ENCODE measurements around the gene BPIFB3.

BPIFB3 gene

DNA sequence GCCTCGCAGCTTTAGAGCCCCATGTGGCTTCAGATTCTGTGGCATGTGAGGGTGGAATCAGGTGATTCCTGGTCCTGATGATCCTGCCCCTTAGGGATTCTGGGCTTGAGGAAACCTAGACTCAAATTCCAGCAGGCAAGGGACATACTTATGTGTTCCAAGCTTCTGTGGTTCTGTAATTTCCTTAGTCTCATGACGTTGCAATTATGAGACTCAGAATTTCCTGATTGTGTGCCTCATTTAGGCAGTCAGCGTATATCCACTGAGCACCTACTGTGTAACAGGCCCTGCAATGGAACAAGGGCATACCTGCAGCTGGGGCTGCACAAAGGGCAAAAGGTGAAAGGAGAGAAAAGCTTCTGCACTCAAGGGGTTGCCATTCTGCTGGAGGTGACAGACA, 14.1 kb downstream of the BPIFB3 start:
- DNase-seq, result no peak

DNA sequence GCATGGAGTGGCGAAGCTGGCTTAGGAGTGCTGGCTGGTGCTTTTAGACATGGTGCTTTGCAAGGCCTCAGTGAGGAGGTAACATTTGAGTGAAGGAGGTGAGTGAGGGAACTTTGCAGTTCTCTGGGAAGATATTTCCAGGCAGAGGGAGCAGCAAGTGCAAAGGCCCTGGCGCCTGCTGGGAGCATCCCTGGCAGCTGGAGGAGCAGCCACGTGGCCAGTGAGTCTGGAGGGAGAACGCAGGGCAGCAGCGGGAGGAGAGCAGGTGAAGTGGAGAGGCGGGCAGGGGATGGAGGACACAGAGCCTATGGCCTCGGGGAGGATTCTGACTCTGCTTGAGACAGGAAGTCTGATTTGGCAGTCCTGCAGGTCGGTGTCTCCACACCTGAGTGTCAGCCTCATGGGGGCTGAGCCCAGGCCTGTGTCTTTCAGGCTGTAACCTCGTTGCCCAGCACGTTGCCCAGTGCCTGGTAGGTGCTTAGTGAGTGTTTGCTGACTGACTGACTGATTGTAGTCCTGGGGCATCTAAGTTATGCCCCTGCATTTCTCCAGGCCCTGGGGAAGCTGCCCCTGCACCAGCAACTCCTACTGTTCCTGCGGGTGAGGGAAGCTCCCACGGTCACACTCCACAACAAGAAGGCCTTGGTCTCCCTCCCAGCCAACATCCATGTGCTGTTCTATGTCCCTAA, 14.7 kb downstream of the BPIFB3 start:
- no peak for DNase-seq

DNA sequence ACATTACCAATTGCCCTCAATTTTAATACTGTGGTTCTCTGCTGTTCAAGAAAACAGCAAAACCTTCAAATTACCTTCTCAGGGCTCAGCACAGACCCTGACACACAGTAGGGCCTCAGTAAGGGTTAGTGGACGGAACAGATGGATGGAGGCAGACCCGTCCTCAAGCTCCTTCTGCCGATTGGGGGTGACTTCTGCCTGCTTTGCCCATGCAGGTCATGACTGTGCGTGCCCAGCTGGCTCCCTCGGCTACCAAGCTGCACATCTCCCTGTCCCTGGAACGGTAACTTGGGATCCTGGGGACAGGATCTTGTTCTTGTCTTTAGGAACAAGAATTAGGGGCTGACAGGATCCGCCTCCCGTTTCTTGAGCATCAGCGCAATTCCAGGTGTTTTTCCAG, 16.0 kb downstream of the BPIFB3 start:
- no peak for DNase-seq

DNA sequence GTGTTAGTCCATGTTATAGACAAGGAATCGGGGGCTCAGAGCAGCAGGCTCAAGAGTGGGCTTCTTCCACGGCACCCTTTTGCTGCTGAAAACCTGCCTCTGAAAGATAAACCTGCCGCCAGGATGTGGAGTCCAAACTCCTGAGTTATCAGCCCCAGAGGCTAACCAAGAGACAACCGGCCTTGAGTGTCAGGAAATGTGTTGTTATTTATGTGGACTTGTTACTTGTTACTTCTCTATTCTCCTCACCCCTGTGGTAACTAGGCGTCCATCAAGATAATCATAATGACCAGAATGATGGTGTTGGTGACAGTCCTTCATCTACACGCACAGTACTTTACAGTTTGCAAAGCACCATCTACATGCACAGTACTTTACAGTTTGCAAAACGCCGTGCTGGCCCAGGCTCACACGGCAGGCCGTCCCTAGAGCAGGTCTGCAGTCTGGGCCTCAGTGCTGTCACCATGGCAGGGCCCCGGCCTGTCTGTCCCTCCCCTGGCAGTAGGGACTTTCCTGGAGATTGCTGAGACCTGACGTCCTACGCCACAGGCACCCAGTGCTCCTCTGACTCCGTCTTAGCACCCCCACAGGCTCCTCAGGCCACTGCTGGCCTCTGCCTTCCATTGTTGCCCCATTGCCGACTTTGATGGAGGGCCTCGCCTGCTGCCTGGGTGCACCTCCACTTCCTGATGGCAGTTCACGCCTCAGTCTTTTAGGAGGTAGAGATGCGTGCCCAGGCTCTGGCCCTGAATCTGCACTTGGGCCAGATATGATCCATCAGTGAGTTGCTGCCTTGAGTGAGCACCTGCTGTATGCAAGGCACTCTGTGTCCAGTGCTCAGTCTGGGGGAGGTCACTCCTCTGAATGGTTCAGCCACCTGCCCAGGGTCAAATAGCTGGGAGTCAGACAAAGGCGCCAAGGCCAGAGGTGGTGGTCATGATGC, 16.7 kb downstream of the BPIFB3 start:
- no peak for DNase-seq

DNA sequence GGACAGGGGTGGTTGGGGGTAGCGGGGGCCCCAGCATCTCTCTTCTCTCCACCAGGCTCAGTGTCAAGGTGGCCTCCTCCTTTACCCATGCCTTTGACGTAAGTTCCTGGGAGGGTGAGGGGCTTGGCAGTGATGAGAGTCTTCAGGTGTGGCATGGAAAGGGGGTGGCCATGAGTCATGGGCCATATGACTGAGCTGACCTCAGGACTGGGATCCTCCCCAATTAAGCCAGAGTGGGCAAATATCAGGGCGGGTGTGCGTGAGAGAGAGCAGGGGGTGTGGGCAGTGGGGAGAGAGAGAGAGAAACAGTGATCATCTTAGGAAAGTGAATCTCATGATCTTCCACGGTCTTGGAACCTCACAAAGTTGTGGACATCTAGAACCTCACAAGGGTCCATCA, 17.5 kb downstream of the BPIFB3 start:
- DNase-seq, result no peak

DNA sequence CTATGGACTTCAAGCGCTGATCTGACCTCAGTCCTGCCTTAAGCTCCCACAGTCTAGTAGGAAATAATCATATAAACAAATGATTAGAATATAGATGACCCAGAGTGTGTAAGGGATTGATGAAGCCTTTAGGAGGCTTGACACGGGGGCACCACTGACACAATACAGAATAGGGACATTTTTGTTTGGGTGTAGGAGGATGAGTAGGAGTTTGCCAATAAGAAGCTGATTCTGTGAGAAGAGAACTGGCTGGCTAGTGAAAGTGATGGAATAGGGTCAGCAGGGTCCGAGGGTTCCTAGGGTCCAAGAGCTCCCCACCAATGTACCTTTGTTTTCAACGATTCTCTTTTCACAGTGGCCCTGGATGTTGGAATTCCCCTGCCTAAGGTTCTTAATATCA, 18.7 kb downstream of the BPIFB3 start:
- no peak for DNase-seq

DNA sequence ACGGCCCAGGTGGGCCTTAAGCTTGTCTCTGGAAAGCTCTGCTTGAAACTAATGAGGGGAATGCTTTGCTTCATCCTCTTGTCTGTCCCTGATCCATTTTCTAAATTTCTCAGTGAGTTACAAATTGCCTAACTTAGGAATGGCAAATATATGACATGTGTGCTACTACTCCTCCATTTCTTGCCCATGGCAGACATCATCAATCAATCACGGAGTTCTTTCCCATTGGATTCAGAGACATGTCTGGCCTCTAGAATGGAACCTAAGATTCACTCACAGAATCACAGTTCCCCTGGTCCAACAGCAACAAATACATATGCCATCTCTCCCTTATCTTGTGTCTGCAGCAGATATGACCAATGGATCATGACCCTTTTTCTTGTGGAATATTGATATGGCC, 19.1 kb downstream of the BPIFB3 start:
- DNase-seq, result no peak

DNA sequence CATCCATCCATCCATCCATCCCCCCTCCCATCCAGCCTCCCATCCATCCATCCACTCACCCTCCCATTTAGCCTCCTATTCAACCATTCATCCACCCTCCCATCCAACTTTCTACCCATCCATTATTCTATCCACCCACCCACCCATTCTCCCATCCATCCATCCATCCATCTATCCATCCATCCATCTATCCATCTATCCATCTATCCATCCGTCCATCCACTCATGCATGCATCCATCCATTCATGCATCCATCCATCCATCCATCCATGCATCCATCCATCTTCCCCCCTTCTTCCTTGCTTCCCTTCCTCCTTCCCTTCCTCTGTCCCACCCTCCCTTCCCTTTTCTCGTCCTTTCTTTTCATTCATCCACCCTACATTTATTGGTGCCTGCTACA, 21.0 kb downstream of the BPIFB3 start:
- DNase-seq, result no peak

DNA sequence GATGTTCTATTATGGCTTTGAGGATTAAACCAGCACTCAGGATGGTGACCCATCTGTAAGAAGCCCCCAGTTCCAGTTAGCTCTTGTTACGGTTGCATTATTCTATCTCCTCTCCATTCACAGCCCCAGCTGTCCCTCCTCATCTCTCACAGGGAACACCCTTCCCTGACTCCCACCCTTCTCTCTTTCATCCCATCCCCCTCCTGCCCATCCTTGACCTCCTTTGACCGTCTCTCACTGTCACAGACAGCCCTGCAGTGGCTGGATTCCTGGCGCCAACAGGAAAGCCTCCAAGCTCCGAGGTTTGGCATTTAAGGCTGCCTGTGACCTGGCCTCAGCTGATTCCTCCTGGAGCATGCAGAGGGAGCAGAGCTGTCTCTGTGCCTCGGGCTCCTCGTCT, 21.6 kb downstream of the BPIFB3 start:
- DNase-seq, result no peak

DNA sequence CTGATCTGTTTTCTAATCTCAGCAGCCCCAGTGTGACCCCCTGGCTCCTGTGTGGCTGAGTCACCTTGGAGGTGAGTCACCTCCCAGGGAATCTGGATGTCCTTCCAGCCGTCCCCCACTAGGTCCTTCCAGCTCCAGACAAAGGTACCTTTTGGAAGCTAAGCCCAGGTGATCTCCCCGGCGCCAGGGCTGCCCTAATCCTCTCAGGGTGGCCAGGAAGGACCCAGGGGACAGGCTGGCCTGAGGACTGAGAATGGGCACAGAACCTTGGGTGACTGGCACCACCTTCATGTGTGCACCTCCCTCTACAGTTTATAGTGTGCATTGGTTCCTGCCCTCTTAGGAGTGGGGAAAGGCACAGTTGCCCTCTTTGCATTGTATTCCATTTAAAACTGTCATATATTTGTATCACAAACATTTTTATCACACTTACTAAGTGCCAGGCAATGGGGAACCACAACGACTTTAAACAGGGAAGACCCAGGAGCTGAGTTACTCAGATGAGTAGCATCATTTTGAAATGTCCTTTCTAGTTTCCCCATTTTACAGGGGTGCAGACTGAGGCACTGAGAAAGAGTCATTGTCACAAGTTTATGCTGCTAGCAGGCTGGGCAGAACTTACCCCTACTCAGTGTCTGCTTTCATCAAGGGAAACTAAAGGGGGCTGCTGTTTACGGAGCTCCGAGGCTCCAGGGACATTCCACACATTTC, 23.1 kb downstream of the BPIFB3 start:
- no peak for DNase-seq

DNA sequence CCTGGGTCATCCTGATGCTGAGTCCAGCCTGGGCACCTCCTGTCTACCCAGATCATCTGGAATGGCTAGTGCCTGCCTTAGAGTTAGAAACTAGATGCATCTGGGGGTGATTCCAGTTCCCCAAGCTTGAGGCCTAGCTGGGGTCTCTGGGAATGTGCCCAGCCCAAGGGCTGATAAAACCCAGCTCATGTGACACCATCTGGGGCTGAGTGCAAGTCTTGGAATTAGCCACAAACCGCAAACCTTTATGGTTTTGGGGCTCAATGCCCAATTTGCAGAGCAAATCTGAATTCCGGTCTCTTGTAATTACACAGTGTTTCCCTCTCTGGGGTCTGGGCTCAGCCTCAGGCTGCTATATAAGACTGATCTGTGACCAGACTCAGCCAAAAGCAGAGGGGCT, 25.6 kb downstream of the BPIFB3 start, which contains the start of gene BPIFB4:
Gene BPIFB4, plus strand, starts transcription at position 385 of the 400 bp plus-strand sequence. CDS start 1,884 bp downstream, outside the sequence.
- no peak for DNase-seq

DNA sequence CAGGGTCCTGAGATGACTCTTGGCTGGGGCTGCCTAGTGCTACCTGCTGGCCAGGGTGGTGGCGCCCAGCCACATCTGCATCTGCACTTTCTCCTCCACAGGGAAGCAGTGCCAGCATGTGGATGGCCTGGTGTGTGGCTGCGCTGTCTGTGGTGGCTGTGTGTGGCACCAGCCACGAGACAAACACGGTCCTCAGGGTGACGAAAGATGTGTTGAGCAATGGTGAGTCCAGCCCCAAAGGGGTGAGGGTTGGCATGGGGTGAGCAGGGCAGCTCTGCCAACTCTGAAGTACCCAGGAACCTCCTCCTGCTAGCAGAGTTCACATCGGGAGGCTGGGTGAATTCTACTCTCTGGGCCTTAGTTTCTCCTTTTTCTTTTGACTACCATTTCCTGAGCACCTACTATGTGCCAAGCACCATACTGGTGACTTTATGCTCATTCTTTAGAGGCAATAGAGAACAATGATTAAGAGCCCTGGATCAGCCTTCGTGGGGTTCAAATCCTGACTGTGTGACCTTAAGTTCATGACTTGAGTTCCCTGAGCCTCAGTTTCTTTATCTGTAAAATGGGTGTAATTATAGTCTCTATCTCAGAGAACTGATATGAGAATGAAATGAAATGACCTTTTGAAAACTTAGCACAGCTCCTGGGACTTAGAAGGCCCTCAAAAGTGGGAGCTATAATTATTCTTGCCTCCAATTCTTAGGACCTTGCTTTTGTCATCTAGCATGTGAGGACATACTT, 27.9 kb downstream of the BPIFB3 start:
- no peak for DNase-seq

DNA sequence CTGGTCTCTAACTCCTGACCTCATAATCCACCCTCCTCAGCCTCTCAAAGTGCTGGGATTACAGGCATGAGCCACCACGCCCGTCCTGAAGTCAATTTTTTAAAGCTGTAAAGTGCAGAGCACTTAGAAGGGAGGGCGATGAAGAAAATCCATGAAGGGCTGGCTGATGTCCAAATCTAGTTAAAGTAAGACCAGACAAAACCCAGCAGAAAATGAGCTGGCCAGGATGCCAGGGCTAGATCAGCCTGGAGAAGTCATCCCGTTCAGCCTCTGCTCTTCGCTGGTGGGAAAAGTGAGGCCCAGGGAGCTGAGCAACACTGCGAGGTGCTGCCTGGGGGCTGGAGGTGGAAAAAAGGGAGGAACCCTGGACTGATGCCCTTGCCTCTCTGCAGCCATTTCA, 28.8 kb downstream of the BPIFB3 start:
- DNase-seq, result no peak

DNA sequence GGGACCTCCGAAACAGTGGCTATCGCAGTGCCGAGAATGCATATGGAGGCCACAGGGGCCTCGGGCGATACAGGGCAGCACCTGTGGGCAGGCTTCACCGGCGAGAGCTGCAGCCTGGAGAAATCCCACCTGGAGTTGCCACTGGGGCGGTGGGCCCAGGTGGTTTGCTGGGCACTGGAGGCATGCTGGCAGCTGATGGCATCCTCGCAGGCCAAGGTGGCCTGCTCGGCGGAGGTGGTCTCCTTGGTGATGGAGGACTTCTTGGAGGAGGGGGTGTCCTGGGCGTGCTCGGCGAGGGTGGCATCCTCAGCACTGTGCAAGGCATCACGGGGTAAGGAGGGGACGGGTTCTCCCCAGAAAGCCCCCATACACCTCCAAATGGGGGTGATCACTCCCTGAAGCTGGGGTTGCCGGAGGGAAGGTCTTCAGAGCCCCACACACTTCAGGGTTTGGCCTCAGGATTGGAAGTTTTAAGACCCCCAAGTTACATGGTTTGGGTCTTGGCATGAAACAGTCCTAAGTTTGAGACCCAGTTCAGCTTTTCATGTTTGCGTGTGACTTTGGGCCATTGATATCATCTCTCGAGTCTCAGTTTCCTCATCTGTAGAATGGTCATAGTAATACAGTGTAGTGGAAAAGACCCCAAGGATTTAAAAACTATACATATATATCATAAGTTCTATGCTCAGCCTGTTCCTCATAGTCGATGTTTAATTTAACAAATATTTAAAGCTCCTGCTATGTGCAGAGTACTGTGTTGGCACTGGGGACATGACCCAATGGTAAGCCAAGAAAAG, 30.0 kb downstream of the BPIFB3 start:
- DNase-seq, result no peak

DNA sequence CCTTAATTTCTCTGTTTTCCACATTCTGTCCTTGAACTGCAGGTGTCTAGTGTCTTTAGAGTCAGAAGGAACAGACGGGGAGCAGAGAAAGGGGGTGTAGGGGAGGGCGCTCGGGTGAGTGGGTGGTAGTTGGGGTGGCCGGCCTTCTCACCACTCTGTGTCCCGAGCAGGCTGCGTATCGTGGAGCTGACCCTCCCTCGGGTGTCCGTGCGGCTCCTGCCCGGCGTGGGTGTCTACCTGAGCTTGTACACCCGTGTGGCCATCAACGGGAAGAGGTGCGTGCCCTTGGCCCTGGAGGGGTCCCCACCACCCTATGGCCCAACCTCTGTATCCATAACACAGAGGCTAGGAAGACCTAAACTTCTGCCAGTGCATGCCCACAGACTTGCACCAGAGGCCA, 31.0 kb downstream of the BPIFB3 start:
- no peak for DNase-seq

DNA sequence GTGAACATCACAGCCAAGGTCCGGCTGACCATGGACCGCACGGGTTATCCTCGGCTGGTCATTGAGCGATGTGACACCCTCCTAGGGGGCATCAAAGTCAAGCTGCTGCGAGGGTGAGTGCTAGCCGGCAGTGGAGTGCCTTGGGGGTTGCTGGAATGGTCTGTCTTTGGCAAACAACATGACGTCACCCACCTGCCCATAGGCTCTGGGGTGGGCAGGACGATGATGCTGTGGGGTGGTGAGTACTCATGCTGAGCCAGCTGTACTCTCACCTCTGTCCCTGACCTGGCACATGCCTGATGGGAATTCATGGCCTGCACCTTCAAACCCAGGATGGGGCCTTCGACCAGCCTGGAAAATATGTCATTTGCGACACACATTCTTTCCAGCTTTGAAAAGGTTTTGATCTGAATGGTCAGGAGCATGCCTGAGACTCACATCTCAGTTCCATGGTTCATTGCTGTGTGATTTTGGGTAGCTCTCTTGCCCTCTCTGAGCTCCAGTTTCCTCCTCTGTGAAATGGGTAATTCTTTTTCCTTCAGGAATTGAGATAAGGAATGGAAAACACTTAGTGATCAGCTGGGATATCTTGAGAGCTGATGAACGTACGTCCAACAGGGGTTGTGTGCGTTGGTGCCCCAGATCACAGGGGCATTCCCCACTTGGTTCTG, 32.5 kb downstream of the BPIFB3 start:
- no peak for DNase-seq

DNA sequence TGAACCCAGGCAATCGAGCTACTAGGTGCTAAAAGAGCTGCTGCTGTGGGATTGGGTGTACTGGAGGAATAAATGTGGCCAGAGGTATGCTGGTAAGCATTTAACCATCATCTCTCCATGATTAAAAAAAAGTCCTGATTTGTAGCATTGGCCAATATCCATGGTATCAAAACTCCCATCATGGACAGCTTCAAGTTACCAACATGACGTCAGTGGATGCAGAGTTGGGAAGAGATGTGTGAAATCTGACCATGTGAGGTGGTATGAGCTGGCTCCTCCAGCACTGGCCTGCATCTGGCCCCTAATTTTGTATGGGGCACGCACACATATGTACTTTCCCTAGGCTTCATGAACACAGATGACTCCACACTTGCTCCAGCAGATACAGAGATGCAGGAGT, 37.4 kb downstream of the BPIFB3 start:
- no peak for DNase-seq

DNA sequence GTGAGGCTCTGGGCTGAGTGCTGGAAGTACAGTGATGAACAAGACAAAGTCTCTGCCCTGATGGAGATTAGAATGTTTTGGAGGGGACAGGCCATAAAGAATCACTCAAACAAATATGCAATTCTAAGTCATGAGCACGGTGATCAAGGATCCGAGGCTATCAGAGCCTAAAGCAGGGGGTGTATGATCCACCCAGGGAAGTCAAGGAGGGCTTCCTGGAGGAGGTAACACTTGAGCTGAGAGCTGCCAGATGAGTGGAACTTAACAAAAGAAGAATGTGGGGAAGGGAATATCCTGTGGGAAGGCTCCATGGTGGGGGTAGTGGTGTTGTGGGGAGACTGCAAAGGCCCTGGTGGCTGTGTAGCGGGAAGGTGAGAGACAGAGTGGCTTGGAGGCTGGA, 38.0 kb downstream of the BPIFB3 start:
- DNase-seq, result no peak

DNA sequence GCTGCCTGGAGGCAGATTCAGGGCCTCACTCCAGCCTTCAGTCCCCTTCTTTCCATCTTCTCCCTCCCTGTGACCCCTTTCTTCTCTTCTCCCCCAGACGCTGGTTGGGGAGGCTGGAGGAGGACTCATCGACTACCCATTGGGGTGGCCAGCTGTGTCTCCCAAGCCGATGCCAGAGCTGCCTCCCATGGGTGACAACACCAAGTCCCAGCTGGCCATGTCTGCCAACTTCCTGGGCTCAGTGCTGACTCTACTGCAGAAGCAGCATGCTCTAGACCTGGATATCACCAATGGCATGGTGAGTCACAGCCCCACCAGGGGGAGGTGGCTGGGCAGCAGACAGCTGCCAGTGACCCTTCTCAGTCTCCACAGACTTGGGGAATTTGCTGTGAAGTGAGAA, 38.7 kb downstream of the BPIFB3 start:
- no peak for DNase-seq

DNA sequence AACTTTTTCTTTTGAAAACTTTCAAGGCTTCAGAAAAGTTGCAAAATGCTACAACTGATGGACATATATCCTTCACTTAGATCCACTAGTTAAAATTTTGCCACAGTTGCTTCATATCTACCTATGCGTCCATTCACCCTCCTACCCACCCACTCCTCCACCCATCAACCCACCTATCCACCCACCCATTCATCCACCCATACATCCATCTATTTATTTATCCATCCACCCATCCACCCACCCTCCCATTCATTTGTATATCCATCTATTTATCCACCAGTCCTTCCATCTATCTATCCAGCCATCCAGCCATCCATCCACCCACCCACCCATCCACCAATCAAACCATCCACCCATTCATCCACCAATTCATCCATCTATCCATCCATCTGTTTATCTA, 39.4 kb downstream of the BPIFB3 start:
- no peak for DNase-seq

DNA sequence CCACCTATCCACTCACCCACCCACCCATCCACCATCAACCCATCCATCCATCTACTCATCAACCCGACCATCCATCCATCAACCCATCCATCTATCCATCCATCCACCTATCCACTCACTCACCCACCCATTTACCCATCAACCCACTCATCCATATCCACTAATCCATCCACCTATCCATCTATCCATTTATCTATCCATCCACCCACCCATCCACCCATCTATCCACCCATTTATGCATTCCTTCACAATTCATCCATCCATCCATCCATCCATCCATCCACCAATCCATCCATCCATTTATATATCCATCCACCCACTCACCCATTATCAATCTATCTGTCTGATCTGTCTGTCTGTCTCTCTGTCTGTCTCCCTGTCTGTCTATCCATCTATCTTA, 39.9 kb downstream of the BPIFB3 start:
- DNase-seq, result no peak

DNA sequence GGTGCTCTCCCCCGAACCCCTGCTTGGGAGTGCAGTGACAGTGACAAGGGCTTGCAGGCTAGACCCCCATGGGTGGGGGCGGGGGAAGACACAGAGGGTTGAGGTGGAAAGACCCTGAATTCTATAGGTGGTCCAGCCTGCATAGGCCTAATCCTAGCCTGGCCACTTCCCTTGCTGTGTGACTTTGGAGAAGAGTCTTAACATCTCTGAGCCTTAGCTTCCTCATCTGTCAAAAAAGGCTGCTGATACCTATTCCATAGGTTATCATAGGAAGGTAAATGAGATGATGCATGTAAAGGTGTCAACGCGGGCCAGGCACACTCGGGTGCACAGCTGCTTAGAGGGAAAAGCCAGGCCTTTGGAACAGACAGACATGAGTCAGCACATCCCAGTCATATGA, 41.5 kb downstream of the BPIFB3 start:
- no peak for DNase-seq

All from amniotic stem cell (primary cell).